Activated CD8-positive, alpha-beta memory T cell treated with anti-CD3 and anti-CD28 coated beads for 1 hour (primary cell): ENCODE measurements around the gene RPS4Y2.

ENCODE experiments used
- DNase-seq, 2 donors: peaks; one replicate each; pipeline ENCODE4 v3.0.0-alpha.2; 2020; ENCODE audit warnings: low read depth in 1 of 2; ENCODE audit errors: extremely low read depth in 1 of 2

RPS4Y2 gene

DNA sequence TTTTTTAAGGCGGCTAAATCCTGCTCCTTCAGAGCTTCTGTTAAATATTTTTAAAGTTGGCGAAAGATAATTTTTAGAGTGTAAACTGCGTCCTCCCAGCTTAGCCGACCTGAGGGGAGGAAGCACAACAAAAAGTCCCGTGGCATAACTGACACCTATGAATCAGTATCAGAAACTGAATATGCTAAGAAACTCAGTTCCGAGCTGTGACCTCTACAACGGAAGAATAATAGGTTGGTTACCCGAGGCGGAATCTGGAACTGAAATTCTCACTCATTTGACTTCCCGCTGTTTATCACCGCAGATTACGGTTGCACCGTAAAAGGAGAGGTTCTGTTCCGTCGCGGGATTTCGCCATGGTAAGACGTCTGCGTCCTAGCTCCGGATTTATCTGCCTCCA lies at the start of gene RPS4Y2:
Gene RPS4Y2 (plus strand): TSS at position 301 of the 400 bp plus-strand sequence. CDS start 56 bp downstream, at position 357.
- DNase-seq = no peak

DNA sequence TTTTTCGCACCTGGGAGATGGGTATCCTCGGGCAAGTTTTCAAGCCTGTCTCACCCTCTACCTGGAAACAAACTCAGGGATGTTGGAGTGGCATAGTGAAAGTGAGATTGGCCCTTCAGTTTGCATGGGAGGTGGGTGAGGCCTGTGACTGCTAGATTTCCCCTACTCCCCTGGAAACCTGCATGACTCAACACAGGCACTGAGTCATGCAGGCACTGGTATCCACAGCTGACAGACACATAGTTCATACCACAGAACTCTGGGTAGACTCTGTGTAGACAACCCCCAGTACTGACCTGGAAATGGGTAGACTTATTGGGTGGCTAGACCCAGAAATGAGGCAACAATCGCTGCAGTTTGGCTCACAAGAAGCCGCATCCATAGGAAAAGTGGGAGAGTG lies 41.5 kb upstream of the RPS4Y2 start:
- no peak for DNase-seq

DNA sequence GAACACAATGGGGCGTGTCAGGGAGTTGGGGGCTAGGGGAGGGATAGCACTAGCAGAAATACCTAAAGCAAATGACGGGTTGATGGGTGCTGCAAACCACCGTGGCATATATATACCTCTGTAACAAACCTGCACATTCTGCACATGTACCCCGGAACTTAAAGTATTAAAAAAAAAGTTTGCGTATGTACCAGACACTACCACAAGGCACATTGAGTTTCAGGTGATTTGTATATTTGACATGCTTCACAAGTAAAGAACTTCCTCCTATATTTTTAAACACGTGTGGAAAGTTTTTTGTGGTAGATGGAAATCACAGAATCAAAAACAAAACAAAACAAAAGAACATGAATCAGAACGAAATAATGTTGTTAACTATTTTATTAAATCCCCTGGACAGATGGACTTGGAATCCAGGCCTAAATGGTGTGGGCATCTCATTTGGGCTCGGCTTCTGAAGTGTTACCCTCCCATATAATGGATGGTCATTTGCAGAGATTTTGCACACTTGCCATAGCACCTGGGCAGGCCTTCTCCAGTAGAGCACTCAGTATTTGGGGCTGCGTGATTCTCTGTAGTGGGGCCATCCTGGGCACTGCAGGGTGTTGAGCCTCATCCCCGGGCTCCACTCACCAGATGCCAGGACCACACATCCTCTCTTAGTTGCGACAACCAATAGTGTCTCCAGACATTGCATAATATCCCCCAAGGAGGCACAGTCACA lies 29.6 kb upstream of the RPS4Y2 start:
- no peak for DNase-seq

DNA sequence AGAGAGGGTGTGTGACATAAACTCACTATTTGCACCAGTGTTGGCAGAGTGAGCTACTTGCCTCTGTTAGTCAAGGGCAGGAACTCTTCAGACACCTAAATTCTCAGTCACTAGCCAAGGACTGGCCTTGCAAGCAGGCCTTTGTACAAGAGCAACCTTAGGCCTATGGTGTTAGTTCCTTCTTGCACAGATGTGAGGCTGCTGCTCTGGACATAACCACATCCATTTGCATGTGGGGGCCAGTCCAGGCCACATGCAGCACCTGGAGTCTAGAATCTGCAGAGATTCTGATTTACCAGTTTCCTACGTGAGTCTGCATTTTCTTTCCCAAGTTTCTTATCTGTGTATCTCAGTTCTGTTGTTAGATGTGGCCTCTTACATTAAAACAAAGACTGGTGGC lies 20.7 kb upstream of the RPS4Y2 start:
- DNase-seq = no peak

DNA sequence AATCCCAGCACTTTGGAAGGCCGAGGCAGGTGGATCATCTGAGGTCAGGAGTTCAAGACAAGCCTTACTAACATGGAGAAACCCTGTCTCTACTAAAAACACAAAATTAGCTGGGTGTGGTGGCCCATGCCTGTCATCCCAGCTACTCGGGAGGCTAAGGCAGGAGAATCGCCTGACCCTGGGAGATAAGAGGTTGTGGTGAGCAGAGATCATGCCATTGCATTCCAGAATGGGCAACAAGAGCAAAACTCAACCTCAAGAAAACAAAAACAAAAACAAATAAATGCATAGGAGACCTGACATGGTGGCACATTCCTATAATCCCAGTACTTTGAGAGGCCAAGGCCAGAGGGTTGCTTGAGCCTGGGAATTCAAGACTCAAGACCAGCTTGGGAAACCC lies 16.1 kb upstream of the RPS4Y2 start:
- no peak for DNase-seq

DNA sequence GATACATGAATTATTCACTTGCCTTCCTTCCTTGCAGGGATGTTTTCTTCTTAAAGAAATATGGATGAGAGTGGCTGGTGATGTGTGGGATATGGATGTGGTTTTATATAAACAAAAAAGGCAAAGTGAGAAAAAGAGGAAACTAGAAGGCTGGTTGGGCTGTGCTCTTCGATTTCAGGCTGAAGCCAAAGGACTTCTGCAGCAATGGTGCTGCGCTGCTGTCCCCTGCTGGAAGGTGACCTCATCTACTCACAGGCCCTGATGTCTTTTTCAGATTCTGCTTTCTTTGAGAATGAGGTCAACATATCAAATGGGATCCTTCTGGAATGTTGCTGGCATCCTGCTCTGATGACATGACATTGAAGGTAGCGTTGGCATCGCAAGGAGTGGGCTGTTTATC lies 15.3 kb upstream of the RPS4Y2 start:
- DNase-seq = no peak

DNA sequence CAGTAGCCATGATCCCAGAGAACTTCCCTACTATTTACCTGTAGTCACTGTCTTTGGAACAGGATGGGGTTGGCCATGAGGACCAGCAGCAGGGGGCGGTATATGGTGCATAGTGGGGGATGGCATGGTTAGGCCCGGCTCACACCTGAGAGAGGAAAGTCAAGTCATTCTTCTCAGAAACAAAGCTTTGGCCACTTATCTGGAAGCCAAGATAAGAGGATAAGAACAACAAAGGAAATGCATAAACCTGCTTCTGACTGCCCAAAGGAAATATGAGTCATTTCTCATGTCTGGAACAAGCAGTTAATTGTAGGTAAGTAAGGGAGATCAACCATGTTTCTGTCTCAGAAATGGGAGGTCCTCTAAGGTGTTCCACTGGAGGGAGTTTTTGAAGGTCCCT lies 10.8 kb upstream of the RPS4Y2 start:
- no peak for DNase-seq

DNA sequence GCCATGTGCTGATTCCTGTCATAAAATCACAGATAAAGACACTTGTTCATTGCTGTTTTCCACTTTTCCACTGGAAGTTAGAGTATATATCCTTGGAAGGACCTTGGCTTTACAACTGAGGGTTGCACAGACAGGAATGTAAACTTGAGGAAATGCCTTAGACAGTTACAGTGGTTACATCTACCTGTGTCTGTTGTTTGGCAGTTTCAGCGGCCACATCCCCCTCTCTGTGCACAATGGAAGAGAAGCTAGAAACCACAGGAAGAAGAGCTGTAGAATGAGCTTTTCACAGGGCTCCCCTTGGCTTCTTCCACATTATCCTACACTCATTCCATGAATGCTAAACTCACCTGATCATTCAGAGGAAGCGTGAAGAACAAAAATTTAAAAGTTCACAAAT lies 9.0 kb upstream of the RPS4Y2 start:
- no peak for DNase-seq

DNA sequence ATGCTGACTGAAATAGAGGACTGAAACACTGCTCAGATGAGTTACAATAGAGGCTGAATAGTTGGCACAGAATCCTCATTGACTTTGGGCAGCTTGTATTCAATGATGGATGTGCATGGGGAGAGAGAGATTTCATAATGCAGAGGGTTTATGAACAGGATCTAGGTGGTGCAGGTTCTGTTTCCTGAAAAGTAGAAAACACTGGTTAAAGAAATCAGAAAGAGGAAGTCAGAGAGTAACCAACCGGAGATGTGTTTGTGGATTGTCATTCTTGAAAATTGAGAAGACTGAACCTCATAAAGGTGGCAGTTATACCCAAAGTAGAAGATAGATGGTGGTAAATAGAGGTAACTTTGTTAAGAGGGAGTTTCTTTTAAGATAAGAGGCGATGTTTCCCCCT lies 8.0 kb downstream of the RPS4Y2 start:
- DNase-seq = no peak

DNA sequence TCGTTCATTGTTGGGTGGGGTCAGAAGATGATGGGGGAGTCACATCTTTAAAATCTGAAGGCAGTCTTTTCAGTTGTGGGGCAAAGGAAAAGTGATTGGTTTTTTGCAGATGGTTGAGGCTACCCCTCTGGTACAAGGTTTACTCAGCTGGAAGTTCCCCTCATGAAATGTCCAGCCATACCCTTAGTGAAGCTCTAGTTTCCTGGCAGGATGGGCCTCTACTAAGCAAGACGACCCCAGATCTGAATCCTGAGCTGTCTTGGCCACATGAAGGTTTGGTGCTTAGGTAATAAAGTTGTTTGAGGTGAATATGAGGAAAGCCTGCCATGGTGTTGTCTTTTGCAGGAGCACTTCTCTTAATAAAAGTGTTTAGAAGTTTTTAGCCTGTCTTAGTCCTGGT lies 9.2 kb downstream of the RPS4Y2 start:
- no peak for DNase-seq

DNA sequence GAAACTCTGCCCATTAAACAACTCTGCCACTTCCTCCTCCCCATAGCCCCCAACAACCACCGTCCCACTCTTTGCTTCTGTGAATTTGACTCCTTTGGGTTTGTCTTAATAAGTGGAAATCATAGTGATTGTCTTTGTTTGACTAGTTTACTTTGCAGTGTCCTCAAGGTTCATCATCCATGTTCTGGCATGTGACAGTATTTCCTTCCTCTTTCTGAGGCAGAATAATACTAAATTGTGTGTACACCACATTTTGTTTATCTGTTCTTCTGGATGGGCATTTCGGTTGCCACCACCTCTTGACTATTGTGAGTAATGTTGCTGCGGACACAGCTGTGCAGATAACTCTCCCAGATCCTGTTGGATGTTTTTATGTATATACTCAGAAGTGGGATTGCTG lies 14.8 kb downstream of the RPS4Y2 start:
- DNase-seq = no peak

DNA sequence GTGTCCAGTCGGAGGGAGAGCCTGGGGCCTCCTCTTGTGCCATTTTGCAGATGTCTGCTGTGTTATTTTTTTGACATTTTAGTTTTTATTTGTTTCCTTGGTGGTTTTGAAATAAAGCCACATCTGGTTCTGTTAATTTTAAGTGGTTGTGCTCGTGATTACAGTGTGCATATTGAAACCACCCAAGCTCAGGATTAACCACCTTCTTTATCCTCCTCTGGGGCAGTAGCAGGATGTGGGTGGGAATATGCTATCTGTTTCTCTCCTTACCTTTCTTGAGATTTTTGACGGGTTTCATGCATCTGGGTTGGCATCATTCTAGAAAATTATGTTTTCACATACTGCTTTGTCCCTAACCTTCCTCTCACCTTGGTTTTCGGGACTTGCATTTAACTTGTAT lies 20.2 kb downstream of the RPS4Y2 start:
- DNase-seq = no peak

DNA sequence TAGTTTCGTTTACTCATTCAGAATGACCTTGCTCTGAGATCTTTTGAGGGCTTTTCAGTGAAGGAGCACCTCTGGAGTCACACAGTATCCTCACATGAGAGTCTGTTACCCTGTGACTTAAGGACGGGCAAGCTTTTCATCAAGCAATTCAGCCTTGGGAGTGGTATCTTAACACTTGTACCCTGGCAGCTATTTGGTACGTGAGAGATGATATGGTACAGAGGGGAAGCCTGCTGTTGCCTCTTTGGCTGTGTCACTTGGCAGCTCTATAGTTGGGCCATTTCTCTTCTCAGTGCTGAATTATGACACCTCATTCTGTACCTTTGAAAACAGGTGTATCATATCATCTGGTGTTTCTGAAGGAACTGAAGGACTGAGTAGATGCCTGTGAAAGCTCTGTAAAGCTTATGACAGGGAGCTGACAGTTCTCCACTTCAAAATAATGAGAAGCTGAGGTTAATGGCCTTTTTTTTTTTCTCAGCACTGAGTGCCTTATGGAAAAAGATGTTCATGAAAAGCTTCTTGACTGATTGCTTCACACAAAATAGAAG lies 24.3 kb downstream of the RPS4Y2 start:
- no peak for DNase-seq

DNA sequence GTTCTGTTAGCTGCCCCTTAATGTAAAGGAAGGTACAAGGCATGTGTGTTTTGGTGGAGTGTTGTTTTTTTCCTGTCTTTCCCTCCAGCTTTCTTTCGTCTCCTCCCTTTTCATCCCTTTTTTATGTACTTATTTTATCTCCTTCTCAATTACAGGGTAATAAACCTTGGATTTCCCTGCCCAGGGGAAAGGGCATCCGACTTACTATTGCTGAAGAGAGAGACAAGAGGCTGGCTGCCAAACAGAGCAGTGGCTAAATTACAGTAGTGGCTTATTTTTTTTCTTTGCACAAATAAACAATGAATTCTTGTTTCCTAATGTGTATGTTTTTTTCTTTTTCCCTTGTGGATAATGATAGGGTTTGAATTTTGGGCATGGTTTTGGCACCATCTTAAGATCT lies 24.9 kb downstream of the RPS4Y2 start:
- DNase-seq = no peak

DNA sequence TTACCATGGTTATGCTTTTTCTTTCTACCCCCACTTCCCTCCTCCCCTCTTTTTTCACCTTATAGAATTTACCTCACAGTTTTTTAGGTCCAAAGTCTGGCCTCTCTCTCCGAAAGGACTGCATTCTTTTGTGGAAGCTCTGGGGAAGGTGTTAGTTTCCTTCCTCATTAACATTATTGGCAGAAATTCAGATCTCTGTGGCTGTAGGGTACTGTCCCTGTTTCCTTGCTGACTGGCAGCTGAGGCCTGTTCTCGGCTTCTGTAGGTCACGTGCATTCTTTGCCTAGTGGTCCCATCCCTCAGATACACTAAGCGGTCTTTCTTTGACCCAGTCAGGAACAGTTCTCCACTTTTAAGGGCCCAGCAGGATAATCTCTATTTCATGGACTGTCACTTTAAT lies 25.5 kb downstream of the RPS4Y2 start:
- no peak for DNase-seq

DNA sequence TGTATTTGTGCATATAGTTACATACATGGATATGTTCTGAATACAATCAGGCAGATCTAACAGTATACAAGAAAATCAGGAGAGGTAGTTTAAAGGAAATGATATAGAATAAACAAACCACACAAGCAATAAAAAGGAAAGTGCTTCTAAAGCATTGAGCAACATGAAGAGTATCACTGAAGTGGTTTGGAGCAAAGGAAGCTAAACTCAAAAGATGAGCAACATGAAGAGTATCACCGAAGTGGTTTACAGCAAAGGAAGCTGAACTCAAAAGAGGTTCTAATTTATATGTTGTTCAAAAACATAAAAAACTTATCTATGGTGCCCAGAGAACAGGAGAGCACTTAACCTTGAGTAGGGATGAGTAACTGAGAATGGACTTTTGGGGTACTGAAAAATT lies 29.1 kb downstream of the RPS4Y2 start:
- DNase-seq = no peak

DNA sequence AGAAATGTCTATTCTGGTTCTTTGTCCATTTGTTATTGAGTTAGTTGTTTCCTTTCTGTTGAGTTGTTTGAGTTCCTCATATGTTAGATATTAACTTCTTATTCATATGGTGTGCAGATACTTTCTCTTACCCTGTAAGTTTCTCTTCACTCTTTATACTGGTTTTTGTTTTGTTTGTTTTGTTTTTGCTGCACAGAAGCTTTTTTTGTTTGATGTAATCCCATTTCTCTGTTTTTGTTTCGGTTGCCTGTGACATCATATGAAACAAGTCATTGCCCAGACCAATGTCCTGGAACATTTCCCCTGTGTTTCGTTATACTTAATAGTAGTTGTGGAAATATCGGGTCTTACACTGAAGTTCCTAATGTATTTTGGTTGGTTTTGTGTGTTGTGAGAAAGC lies 31.2 kb downstream of the RPS4Y2 start:
- DNase-seq = no peak

DNA sequence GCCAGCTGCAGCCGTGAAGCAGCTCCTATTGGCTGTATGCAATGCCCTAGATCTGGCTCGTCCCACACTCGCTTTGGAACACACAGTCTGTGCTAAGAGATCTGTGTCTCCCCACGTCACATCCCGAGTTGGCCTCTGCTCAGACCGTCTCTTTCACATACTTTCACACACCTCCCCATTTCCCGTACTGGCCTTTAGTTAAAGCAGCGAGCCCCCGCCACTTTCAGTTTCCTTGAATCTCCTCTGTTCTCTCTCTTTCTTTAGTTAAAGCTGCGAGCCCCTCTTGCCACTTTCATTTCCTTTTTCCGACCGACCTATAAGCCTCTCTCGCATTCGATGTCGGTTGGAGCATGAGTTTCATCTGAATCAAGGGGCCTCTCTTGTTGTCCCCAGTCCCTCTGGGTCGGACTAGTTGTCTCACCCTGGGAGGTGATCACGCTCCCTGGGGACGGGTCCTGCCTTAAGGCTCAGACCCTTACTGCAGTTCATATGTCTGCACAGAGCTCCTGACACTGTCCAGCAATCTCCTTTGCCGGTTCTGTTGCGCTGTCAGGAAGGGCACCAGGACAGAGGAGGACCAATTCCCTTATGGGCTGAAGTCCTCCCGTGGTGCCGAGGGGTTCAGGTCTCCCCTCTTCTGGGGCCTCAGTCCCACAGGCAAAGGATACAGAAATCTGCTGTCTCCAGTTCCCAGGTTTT lies 42.6 kb downstream of the RPS4Y2 start:
- no peak for DNase-seq

DNA sequence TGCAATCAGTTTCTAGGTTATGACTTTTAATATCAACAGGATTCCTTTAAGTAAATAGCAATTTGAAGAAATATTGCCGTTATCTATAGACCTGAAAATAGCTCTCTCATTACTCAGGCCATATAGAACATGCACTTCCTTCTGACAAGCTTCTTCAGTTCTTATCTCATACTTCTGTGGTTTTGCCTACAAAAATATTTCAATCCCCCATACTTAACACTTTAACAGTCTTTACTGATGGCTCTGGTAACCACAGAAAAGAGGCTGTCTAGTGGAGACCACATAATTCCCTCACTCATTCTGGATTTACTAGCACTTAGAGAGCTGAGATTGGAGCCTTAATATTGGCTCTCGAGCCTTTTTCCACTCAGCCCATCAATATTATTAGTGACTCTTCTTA lies 46.8 kb downstream of the RPS4Y2 start:
- DNase-seq = no peak

DNA sequence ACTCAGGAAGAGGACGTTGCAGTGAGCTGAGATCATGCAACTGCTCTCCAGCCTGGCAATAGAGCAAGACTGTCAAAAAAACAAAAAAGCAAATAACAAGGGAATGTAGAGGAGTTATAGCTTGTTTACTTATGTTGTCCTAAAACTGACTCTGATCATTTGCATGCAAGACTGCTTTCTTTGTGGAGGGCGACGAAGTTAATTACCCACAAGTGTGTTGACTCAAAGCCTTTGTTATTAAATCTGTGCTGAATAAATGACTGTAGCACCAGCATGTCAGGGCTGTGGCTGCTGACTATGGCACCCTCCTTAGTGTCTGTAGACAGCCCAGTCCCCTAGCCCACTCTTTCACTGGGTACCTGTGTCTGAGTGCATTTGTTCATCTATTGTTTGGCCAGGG lies 50.3 kb downstream of the RPS4Y2 start:
- no peak for DNase-seq

DNA sequence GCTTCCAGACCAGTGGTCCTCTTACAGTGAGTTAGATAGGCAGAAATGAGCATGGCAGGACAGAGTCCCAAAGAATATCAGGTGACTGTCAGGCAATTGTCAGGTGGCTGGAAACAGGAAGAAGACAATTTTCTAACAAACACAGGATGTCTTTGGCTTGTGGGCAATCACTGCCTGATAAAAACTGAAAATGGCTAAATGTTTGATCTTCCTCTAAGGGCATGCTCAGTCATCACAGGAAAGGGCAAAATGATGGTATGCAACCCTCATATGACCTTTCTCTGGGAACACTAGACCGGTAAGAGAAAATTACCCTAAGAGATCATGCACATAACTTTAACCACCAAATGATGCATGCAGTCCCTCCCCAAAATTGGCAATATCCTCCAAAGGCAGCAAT lies 57.6 kb downstream of the RPS4Y2 start:
- no peak for DNase-seq

DNA sequence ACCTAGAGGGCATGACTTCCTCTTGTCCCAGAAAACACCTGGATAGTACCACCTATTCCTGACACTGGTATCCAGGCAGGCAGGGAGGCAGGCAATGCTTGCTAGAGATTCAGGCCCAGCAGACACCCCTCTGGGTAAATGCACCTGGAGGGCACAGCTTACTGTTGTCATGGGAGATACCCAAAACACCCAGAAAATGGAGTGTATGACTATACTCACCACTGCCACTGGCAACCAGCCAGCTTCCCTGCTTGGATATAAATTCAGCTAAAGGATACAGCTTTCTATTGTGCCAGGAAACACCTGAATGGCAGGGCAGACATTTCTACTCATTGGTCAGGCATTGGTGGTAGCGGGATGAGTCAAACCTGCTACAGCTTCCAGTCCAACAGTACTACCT lies 58.9 kb downstream of the RPS4Y2 start:
- no peak for DNase-seq
